HepG2 (cell line): ENCODE results near the gene DHX16. TPM values are rescaled to one million over a fixed set of nuclear protein-coding genes. Genes with fewer than 3 reads are reported as not detected.

Experiments
- CHD4 ChIP-seq: fragments of 200-600 bp; sonication (generic); IDR thresholded peaks from 2 replicates; pipeline ENCODE4 v1.7.0; 2017; ENCODE audit warnings: mild to moderate bottlenecking, low read length, borderline replicate concordance
- DNMT3B ChIP-seq: conservative IDR thresholded peaks from 2 replicates; pipeline ENCODE4 v1.6.1; 2016; ENCODE audit warnings: missing biosample characterization, control low read depth
- FOXP4 ChIP-seq: sonication (generic); formaldehyde crosslinking; IDR thresholded peaks from 2 replicates; pipeline ENCODE4 v1.4.0; 2020; ENCODE audit warnings: missing genetic modification reagents
- KDM5B ChIP-seq: sonication (generic); formaldehyde crosslinking; IDR thresholded peaks from 2 replicates; pipeline ENCODE4 v1.4.0; 2020; ENCODE audit warnings: missing genetic modification reagents, mild to moderate bottlenecking, borderline replicate concordance
- MEIS1 ChIP-seq: sonication (generic); formaldehyde crosslinking; IDR thresholded peaks from 2 replicates; pipeline ENCODE4 v1.9.0; 2021; ENCODE audit warnings: mild to moderate bottlenecking, missing genetic modification reagents, moderate library complexity, borderline replicate concordance
- SMARCE1 ChIP-seq: fragments of 450-650 bp; IDR thresholded peaks from 2 replicates; pipeline ENCODE4 v1.6.1; 2017; ENCODE audit warnings: borderline replicate concordance
- SYNCRIP ChIP-seq: fragments of 200-400 bp; formaldehyde crosslinking; IDR thresholded peaks from 2 replicates; pipeline ENCODE4 v1.6.1; 2018; ENCODE audit warnings: mild to moderate bottlenecking, low read depth, low read length; ENCODE audit not compliant: insufficient read depth
- YEATS4 ChIP-seq: sonication (generic); formaldehyde crosslinking; IDR thresholded peaks from 2 replicates; pipeline ENCODE4 v1.4.0; 2020; ENCODE audit warnings: missing genetic modification reagents, borderline replicate concordance
- ZNF10 ChIP-seq: sonication (generic); formaldehyde crosslinking; IDR thresholded peaks from 2 replicates; pipeline ENCODE4 v1.4.0; 2020; ENCODE audit warnings: mild to moderate bottlenecking, low read depth, missing genetic modification reagents, borderline replicate concordance
- ZNF232 ChIP-seq: sonication (generic); formaldehyde crosslinking; IDR thresholded peaks from 2 replicates; pipeline ENCODE4 v1.4.0; 2020; ENCODE audit warnings: missing genetic modification reagents, borderline replicate concordance
- ZNF281 ChIP-seq: sonication (generic); formaldehyde crosslinking; IDR thresholded peaks from 2 replicates; pipeline ENCODE4 v1.4.0; 2020; ENCODE audit warnings: missing genetic modification reagents, borderline replicate concordance
- ZNF564 ChIP-seq: sonication (generic); formaldehyde crosslinking; IDR thresholded peaks from 2 replicates; pipeline ENCODE4 v1.8.1; 2023; ENCODE audit warnings: mild to moderate bottlenecking, missing genetic modification reagents
- ZNF710 ChIP-seq: sonication (generic); formaldehyde crosslinking; IDR thresholded peaks from 2 replicates; pipeline ENCODE4 v1.5.0; 2020; ENCODE audit warnings: mild to moderate bottlenecking, missing genetic modification reagents, borderline replicate concordance
- ZSCAN21 ChIP-seq: sonication (generic); formaldehyde crosslinking; IDR thresholded peaks from 2 replicates; pipeline ENCODE4 v1.8.0; 2022; ENCODE audit warnings: mild to moderate bottlenecking, missing genetic modification reagents, moderate library complexity, borderline replicate concordance
- polyA plus RNA-seq, 8 experiments: library from polyadenylated mRNA; depleted of rRNA in 3 of 8; stranded (reverse) in 7 of 8; unstranded in 1 of 8; fragments of >200 nt; fragmentation: Illumina TruSeq in 4 of 8; extraction: Trizol in 4 of 8; gene quantifications; 2 replicates each; pipeline versions ENCODE4 v1.2.1 to v1.2.3, GENCODE V29; 2011 to 2016; ENCODE audit warnings: low read depth in 4 of 8, missing spikeins in 1 of 8, mixed read lengths in 1 of 8; ENCODE audit not compliant: insufficient read depth in 1 of 8
- total RNA-seq, 5 experiments: library from RNA; depleted of rRNA; stranded (reverse); fragments of >200 nt; fragmentation: Illumina TruSeq; extraction: Trizol; gene quantifications; 2 replicates each; pipeline ENCODE4 v1.2.3, GENCODE V29; 2016; ENCODE audit warnings: low read depth in 1 of 5
- TF ChIP-seq, protein P1 (sequence below): sonication (generic); formaldehyde crosslinking; IDR thresholded peaks from 2 replicates; pipeline ENCODE4 v1.8.0; 2022; ENCODE audit warnings: mild to moderate bottlenecking, missing genetic modification reagents, borderline replicate concordance
- TF ChIP-seq, protein P2 (sequence below): sonication (generic); formaldehyde crosslinking; IDR thresholded peaks from 2 replicates; pipeline ENCODE4 v1.8.0; 2022; ENCODE audit warnings: mild to moderate bottlenecking, missing genetic modification reagents, moderate library complexity
- TF ChIP-seq, protein P3 (sequence below): sonication (generic); formaldehyde crosslinking; IDR thresholded peaks from 2 replicates; pipeline ENCODE4 v1.8.1; 2023; ENCODE audit warnings: mild to moderate bottlenecking, missing genetic modification reagents

DHX16 gene
- total and polyA plus RNA-seq, 2 of the 13 experiments (the other 11 are each of a cell fraction or from before 2014, with no cell fraction given), result 57.0 to 58.5 TPM

DNA sequence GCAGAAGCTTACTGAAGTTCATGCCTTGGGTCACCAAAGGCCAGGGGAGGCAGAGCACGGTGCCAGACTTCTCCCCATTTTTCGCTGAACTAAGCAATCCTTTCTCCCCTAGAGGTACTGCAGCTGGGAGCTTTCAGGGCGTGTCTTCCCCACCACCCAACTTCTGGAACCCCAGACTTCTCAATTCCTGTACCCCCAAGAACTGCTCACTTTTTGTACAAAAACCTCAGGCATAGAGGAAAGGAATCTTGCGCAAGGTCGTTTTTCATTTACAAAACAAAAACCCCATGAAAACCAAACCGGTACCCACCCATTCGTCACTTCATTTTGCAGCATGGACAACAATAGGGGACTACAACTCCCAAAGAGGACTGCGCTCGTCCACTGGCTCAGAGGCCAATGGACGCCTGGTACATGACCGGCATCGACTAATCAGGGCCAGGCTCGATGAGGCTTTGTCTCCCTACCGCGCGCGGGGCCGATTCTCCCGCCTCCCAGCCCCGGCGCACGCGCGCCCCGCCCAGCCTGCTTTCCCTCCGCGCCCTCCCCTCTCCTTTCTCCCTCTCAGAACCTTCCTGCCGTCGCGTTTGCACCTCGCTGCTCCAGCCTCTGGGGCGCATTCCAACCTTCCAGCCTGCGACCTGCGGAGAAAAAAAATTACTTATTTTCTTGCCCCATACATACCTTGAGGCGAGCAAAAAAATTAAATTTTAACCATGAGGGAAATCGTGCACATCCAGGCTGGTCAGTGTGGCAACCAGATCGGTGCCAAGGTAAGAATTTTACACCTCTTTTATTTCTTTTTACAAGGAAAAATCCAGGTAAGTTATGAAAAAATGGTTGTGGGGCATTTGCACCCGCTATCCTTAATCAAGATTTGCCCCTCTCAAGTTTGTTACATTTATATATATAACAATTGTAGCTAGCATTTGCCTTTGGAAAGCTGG, 47.3 kb upstream of the DHX16 start, which contains the start of gene TUBB (continued):
- TF ChIP-seq MEIS1 (CRISPR knock-in tag) (no peak; the same call in 1 of the 2 replicates), SMARCE1 (no peak), ZSCAN21 (no peak), ZNF232 (peak; percentile 67; the same call in 1 of the 2 replicates), YEATS4 (CRISPR knock-in tag) (peak; percentile 14; the same call in 1 of the 2 replicates), KDM5B (CRISPR knock-in tag) (no peak), FOXP4 (CRISPR knock-in tag) (no peak), ZNF10 (no peak), ZNF281 (peak; percentile 66), CHD4 (0 out of 2 replicates have a peak, but pooled peaks have one; percentile 48), DNMT3B (CRISPR knock-in tag) (no peak), ZNF564 (CRISPR knock-in tag) (no peak), ZNF710 (no peak; the same call in 1 of the 2 replicates), SYNCRIP (no peak)
- TF ChIP-seq, protein P1, sequence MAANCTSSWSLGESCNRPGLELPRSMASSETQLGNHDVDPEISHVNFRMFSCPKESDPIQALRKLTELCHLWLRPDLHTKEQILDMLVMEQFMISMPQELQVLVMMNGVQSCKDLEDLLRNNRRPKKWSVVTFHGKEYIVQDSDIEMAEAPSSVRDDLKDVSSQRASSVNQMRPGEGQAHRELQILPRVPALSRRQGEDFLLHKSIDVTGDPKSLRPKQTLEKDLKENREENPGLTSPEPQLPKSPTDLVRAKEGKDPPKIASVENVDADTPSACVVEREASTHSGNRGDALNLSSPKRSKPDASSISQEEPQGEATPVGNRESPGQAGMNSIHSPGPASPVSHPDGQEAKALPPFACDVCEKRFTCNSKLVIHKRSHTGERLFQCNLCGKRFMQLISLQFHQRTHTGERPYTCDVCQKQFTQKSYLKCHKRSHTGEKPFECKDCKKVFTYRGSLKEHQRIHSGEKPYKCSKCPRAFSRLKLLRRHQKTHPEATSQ (CRISPR knock-in tag), result peak; percentile 81; the same call in 1 of the 2 replicates
- TF ChIP-seq, protein P2, sequence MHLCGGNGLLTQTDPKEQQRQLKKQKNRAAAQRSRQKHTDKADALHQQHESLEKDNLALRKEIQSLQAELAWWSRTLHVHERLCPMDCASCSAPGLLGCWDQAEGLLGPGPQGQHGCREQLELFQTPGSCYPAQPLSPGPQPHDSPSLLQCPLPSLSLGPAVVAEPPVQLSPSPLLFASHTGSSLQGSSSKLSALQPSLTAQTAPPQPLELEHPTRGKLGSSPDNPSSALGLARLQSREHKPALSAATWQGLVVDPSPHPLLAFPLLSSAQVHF (CRISPR knock-in tag), result no peak
- TF ChIP-seq, protein P3, sequence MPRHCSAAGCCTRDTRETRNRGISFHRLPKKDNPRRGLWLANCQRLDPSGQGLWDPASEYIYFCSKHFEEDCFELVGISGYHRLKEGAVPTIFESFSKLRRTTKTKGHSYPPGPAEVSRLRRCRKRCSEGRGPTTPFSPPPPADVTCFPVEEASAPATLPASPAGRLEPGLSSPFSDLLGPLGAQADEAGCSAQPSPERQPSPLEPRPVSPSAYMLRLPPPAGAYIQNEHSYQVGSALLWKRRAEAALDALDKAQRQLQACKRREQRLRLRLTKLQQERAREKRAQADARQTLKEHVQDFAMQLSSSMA, result no peak; the same call in 1 of the 2 replicates
